Parathyroid adenoma (tissue), 2 donors: ENCODE results near the gene ETV4.
A peak's percentile ranks its signal among the peaks of the same experiment; 100 is the strongest.

Experiments
- H2AFZ ChIP-seq: fragments of 300-600 bp; sonication (generic); one replicate; pipeline ENCODE4 v1.7.0; 2017; ENCODE audit warnings: antibody characterized with exemption, mild to moderate bottlenecking
- H3K27ac ChIP-seq: fragments of 300-600 bp; sonication (generic); one replicate; pipeline ENCODE4 v1.7.0; 2017
- H3K27me3 ChIP-seq: fragments of 300-600 bp; sonication (generic); one replicate; pipeline ENCODE4 v1.7.0; 2017; ENCODE audit warnings: low read length; ENCODE audit not compliant: control insufficient read depth, insufficient read depth
- H3K36me3 ChIP-seq: fragments of 300-600 bp; sonication (generic); one replicate; pipeline ENCODE4 v1.7.0; 2017; ENCODE audit warnings: low read length; ENCODE audit not compliant: control insufficient read depth, insufficient read depth
- H3K4me1 ChIP-seq: fragments of 300-600 bp; sonication (generic); one replicate; pipeline ENCODE4 v1.7.0; 2017; ENCODE audit warnings: control low read depth
- H3K4me2 ChIP-seq: fragments of 300-600 bp; sonication (generic); one replicate; pipeline ENCODE4 v1.7.0; 2017; ENCODE audit warnings: low read length
- H3K4me3 ChIP-seq: fragments of 300-600 bp; sonication (generic); one replicate; pipeline ENCODE4 v1.7.0; 2017; ENCODE audit warnings: low read depth, low read length
- H3K79me2 ChIP-seq: fragments of 300-600 bp; sonication (generic); one replicate; pipeline ENCODE4 v1.7.0; 2017; ENCODE audit warnings: control low read depth
- H3K9ac ChIP-seq: fragments of 300-600 bp; sonication (generic); one replicate; pipeline ENCODE4 v1.7.0; 2017; ENCODE audit warnings: mild to moderate bottlenecking
- H3K9me3 ChIP-seq: fragments of 300-600 bp; sonication (generic); one replicate; pipeline ENCODE4 v1.7.0; 2017; ENCODE audit warnings: low read length; ENCODE audit not compliant: control insufficient read depth
- TF ChIP-seq, protein P1 (sequence below): fragments of 300-600 bp; sonication (generic); IDR thresholded peaks from one replicate; pipeline ENCODE4 v1.7.0; 2017; ENCODE audit warnings: antibody characterized with exemption, mild to moderate bottlenecking
- donor health status: primary hyperparathyroidism.

The ETV4 gene

DNA sequence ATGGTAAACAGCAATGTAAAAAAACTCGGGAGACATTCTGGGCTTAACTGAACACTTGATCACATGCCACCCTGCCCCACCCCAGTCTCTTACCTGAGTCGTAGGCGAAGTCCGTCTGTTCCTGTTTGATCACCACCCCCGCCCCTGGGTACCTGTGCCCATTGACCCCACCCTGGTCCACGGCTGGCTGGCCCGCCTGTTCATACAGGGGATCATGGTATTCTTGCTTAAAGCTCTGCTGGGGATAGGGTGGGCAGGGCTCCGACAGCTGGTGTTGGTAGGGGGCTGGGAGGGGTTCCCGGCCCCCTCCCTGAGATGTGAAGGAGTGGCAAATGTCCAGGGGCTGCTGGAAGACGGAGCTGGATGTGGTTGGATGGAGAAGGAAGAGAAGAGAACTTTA lies 13.6 kb downstream of the ETV4 start:
- Histone ChIP-seq H3K36me3 (no peaks in the 10 kb centered on the region), H2AFZ (no peak overlapping the region), H3K4me2 (no peak overlapping the region), H3K9ac (no peak overlapping the region), H3K27me3 (no peaks in the 10 kb centered on the region), H3K4me3 (no peak overlapping the region), H3K79me2 (no peaks in the 10 kb centered on the region), H3K9me3 (no peaks in the 10 kb centered on the region), H3K27ac (no peak overlapping the region), H3K4me1 (peaks cover 21% of the 10 kb centered on the region)
- TF ChIP-seq, protein P1, sequence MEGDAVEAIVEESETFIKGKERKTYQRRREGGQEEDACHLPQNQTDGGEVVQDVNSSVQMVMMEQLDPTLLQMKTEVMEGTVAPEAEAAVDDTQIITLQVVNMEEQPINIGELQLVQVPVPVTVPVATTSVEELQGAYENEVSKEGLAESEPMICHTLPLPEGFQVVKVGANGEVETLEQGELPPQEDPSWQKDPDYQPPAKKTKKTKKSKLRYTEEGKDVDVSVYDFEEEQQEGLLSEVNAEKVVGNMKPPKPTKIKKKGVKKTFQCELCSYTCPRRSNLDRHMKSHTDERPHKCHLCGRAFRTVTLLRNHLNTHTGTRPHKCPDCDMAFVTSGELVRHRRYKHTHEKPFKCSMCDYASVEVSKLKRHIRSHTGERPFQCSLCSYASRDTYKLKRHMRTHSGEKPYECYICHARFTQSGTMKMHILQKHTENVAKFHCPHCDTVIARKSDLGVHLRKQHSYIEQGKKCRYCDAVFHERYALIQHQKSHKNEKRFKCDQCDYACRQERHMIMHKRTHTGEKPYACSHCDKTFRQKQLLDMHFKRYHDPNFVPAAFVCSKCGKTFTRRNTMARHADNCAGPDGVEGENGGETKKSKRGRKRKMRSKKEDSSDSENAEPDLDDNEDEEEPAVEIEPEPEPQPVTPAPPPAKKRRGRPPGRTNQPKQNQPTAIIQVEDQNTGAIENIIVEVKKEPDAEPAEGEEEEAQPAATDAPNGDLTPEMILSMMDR = no peak

DNA sequence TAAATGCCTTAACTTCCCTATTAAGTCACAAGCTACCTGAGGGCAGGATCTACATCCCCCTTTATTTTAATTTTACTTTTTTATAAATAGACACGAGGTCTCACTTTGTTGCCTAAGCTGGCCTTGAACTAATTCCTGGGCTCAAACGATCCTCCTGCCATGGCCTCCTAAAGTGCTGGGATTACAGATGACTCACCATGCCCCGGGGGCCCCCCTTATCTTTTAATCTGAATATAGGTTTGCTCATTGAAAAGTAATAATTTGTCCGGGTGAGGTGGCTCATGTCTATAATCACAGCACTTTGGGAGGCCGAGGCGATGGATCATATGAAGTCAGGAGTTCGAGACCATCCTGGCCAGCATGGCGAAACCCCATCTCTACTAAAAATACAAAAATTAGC lies 14.2 kb downstream of the ETV4 start:
- H3K4me2 ChIP-seq = no peak overlapping the region
- peak overlapping the region; percentile 87 for H2AFZ ChIP-seq
- peaks cover 21% of the 10 kb centered on the region for H3K4me1 ChIP-seq
- H3K9me3 ChIP-seq = no peaks in the 10 kb centered on the region
- no peak overlapping the region for H3K9ac ChIP-seq
- no peak overlapping the region for H3K4me3 ChIP-seq
- no peaks in the 10 kb centered on the region for H3K36me3 ChIP-seq
- TF ChIP-seq, protein P1 = no peak
- H3K79me2 ChIP-seq = no peaks in the 10 kb centered on the region
- H3K27ac ChIP-seq = peak overlapping the region; percentile 99
- H3K27me3 ChIP-seq = no peaks in the 10 kb centered on the region

DNA sequence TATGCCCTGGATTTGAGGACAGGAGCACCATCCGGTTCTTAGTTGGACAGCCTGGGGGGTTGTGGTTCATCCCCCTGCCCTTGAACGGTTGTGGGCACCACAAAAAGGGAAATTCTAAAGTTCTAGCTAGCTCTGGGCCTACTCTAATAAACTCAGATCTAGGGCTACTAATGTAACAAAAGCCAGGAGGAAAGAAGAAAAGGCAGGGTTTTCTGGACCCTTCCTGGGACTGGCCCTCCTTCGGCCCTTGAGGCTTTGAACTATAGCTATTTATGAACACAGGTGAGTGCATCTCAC lies 15.1 kb downstream of the ETV4 start:
- Histone ChIP-seq H3K4me3 (peak overlapping the region; percentile 1), H3K4me1 (peaks cover 21% of the 10 kb centered on the region), H3K27ac (peak overlapping the region; percentile 99), H3K36me3 (no peaks in the 10 kb centered on the region), H3K9ac (peak overlapping the region; percentile 16), H3K79me2 (no peaks in the 10 kb centered on the region), H3K9me3 (no peaks in the 10 kb centered on the region), H2AFZ (peak overlapping the region; percentile 87), H3K4me2 (peak overlapping the region; percentile 7), H3K27me3 (no peaks in the 10 kb centered on the region)
- TF ChIP-seq, protein P1 = no peak

DNA sequence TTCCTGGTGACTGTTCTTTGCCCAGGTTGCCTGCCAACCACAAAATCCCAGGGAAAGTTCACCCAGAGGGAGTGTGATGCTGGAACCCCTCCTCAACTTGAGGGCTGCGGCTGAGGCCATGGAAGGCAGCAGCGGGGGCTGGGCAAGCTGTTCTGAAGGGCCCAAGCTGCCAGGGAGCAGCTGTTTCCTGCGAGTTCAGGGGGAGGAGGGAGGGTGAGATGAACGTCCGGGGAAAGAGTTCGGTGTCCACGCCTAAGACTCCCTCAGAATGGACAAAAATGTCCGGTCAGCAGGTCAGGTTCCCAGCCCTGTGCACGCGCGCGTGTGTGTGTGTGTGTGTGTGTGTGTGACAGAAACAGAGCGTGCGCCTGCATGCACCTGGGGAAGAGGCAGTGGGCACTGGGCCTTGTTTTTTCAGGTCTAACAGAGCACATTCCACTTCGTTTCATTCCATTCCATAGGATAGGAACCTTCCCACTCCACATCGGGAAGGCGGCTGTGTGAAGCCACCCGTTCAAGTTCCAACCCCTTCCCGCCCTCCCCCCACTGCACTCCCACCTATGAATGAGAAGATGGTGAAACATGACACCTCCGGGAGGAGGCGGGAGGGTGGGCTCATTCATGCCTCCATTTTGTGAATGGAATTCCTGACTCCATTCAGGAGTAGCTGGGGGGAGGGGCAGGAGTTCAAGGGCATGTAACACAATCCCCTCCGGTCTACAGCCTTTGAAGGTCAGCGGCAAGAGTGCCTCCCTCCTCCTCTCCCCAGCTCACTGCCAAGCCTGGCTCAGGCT lies 15.7 kb downstream of the ETV4 start:
- Histone ChIP-seq H3K36me3 (no peaks in the 10 kb centered on the region), H3K79me2 (no peaks in the 10 kb centered on the region), H3K27me3 (no peaks in the 10 kb centered on the region), H3K4me3 (peak overlapping the region; percentile 1), H3K4me1 (peaks cover 21% of the 10 kb centered on the region), H3K27ac (peak overlapping the region; percentile 99), H3K9ac (no peak overlapping the region), H2AFZ (peak overlapping the region; percentile 87), H3K4me2 (peak overlapping the region; percentile 7), H3K9me3 (no peaks in the 10 kb centered on the region)
- TF ChIP-seq, protein P1 = no peak

DNA sequence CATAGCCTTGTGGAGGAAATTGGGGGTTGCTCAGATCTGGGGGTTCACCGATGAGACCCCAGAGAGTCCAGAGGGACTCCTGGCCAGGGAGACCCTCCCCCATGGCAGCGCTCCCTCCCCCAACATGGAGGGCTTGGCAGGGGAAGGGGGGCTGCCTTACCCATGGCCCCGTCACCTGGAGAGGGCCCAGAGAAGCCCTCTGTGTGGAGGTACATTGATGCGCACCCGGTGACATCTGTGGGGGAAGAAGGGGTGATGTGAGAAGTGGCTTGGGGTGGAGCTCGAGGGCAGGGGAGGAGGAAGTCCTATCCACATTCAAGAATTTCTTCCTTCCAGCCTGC lies 16.2 kb downstream of the ETV4 start:
- Histone ChIP-seq H3K4me3 (no peak overlapping the region), H3K9me3 (no peaks in the 10 kb centered on the region), H3K4me2 (no peak overlapping the region), H3K9ac (no peak overlapping the region), H3K27ac (peak overlapping the region; percentile 99), H3K27me3 (no peaks in the 10 kb centered on the region), H3K79me2 (no peaks in the 10 kb centered on the region), H3K36me3 (no peaks in the 10 kb centered on the region), H3K4me1 (peaks cover 21% of the 10 kb centered on the region), H2AFZ (peak overlapping the region; percentile 87)
- TF ChIP-seq, protein P1 = no peak
